ENCODE data around the gene SLC26A5. TPM values are rescaled to one million over a fixed set of nuclear protein-coding genes. Genes with fewer than 3 reads are reported as not detected.

SLC26A5 gene
- total RNA-seq, 1 experiment from 2014 or later = not detected

- Histone ChIP-seq H3K27me3 (ENCODE audit: control insufficient read depth, insufficient read depth, low read length) (no peaks in the 10 kb centered on the region), H3K4me3 (ENCODE audit: low read depth in 2 of 2, low read length in 2 of 2) (no peak overlapping the region), H3K4me1 (ENCODE audit: control insufficient read depth, insufficient read depth, low read length) (no peaks in the 10 kb centered on the region), H3K9me3 (ENCODE audit: control insufficient read depth, insufficient read depth, low read depth, low read length) (no peaks in the 10 kb centered on the region), H3K27ac (ENCODE audit: low read length) (no peak overlapping the region), H3K36me3 (ENCODE audit: control insufficient read depth, insufficient read depth, low read length) (no peaks in the 10 kb centered on the region)
- ATAC-seq = no peak
- intact Hi-C loops (cut with micrococcal nuclease; ENCODE audit: unreplicated experiment) (no loop called here), in situ Hi-C loops (cut with HindIII; ENCODE audit: low pct_unique_long_range_greater_than_20kb, low sequenced_read_pairs) (no loop called here)
- TF ChIP-seq, protein P1, sequence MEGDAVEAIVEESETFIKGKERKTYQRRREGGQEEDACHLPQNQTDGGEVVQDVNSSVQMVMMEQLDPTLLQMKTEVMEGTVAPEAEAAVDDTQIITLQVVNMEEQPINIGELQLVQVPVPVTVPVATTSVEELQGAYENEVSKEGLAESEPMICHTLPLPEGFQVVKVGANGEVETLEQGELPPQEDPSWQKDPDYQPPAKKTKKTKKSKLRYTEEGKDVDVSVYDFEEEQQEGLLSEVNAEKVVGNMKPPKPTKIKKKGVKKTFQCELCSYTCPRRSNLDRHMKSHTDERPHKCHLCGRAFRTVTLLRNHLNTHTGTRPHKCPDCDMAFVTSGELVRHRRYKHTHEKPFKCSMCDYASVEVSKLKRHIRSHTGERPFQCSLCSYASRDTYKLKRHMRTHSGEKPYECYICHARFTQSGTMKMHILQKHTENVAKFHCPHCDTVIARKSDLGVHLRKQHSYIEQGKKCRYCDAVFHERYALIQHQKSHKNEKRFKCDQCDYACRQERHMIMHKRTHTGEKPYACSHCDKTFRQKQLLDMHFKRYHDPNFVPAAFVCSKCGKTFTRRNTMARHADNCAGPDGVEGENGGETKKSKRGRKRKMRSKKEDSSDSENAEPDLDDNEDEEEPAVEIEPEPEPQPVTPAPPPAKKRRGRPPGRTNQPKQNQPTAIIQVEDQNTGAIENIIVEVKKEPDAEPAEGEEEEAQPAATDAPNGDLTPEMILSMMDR (IDR thresholded peaks at IDR 0.05) = no peak
- TF ChIP-seq TCF7L2 (IDR thresholded peaks at IDR 0.05; ENCODE audit: low read depth, low read length) (no peak), POLR2AphosphoS5 (IDR thresholded peaks at IDR 0.05; ENCODE audit: low read depth, low read length) (no peak), REST (IDR thresholded peaks at IDR 0.05; ENCODE audit: insufficient read depth in 1 of 2, low read depth in 2 of 2, low read length in 1 of 2) (no peak), SIN3A (IDR thresholded peaks at IDR 0.05; ENCODE audit: borderline replicate concordance, insufficient read depth, low read depth, low read length) (no peak)
- BruUV-seq (replicated peaks) = no TSS peak
- ChIA-PET CTCF (no interaction called here), POLR2A (no interaction called here)
- DNase-seq (ENCODE audit: low read depth, low spot score) = no peak
Observed at GRCh38 chr7:103398483-103399127, 47.4 kb downstream of the SLC26A5 start.

GRCh38 chr7:103396471-103396870, 49.5 kb downstream of the SLC26A5 start:
- ChIA-PET POLR2A (no interaction called here), CTCF (no interaction called here)
- no peaks in the 10 kb centered on the region for H3K36me3 ChIP-seq (ENCODE audit: control insufficient read depth, insufficient read depth, low read length)
- no peaks in the 10 kb centered on the region for H3K4me1 ChIP-seq (ENCODE audit: control insufficient read depth, insufficient read depth, low read length)
- ATAC-seq (no peak), DNase-seq (ENCODE audit: low read depth, low spot score) (no peak)
- in situ Hi-C loops (cut with HindIII; ENCODE audit: low pct_unique_long_range_greater_than_20kb, low sequenced_read_pairs) = no loop called here
- no peaks in the 10 kb centered on the region for H3K27me3 ChIP-seq (ENCODE audit: control insufficient read depth, insufficient read depth, low read length)
- H3K4me3 ChIP-seq (ENCODE audit: low read depth in 2 of 2, low read length in 2 of 2) = no peak overlapping the region
- H3K9me3 ChIP-seq (ENCODE audit: control insufficient read depth, insufficient read depth, low read depth, low read length) = no peaks in the 10 kb centered on the region
- TF ChIP-seq POLR2AphosphoS5 (IDR thresholded peaks at IDR 0.05; ENCODE audit: low read depth, low read length) (no peak), TCF7L2 (IDR thresholded peaks at IDR 0.05; ENCODE audit: low read depth, low read length) (no peak), REST (IDR thresholded peaks at IDR 0.05; ENCODE audit: insufficient read depth in 1 of 2, low read depth in 2 of 2, low read length in 1 of 2) (no peak), SIN3A (IDR thresholded peaks at IDR 0.05; ENCODE audit: borderline replicate concordance, insufficient read depth, low read depth, low read length) (no peak)
- TF ChIP-seq, protein P1 (IDR thresholded peaks at IDR 0.05) = no peak
- intact Hi-C loops (cut with micrococcal nuclease; ENCODE audit: unreplicated experiment) = no loop called here
- no TSS peak for BruUV-seq (replicated peaks)
- H3K27ac ChIP-seq (ENCODE audit: low read length) = no peak overlapping the region
